ENCODE measurements around the gene GAL. TPM values are rescaled to one million over a fixed set of nuclear protein-coding genes. Genes with fewer than 3 reads are reported as not detected.

Gene GAL
- total and polyA plus RNA-seq, 2 of the 8 experiments (the other 6 are each of a cell fraction or from before 2014, with no cell fraction given) = 81.8 to 233 TPM

DNA sequence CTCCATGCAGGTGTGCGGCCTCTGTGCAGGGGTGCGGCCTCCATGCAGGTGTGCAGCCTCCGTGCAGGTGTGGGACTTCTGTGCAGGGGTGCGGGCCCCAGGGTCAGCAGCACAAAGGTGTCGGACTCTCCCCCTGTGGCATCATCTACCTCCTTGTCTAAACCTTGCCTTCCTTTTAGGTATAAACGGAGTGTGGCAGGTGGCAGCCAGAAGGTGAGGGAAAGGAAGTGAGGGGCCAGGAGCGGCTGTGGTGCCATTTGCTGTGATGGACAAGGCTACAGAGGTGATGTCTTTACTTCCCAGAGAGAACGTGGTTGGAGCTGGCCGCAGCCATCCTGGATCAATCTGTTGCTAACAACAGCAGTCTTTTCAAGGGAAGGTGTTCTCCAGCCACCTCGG lies 9.1 kb downstream of the GAL start (continued):
- TF ChIP-seq POU5F1 (IDR thresholded peaks at IDR 0.05; ENCODE audit: low read depth, low read length) = no peak
- TF ChIP-seq CTBP2 (IDR thresholded peaks at IDR 0.05; ENCODE audit: borderline replicate concordance, insufficient read depth, insufficient read length, low read length) = no peak
- TF ChIP-seq NRF1 (IDR thresholded peaks at IDR 0.05; ENCODE audit: low read depth, low read length) = no peak
- TF ChIP-seq SP2 (IDR thresholded peaks at IDR 0.05; ENCODE audit: low read length) = no peak
- no peak for TF ChIP-seq EGR1 (IDR thresholded peaks at IDR 0.05; ENCODE audit: borderline replicate concordance, low read depth, low read length)
- TF ChIP-seq, protein P1, sequence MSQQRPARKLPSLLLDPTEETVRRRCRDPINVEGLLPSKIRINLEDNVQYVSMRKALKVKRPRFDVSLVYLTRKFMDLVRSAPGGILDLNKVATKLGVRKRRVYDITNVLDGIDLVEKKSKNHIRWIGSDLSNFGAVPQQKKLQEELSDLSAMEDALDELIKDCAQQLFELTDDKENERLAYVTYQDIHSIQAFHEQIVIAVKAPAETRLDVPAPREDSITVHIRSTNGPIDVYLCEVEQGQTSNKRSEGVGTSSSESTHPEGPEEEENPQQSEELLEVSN (IDR thresholded peaks at IDR 0.05) = no peak
